Right renal pelvis (tissue), 4 donors: ENCODE data around the gene TBC1D22B. TPM values are rescaled to one million over a fixed set of nuclear protein-coding genes. Genes with fewer than 3 reads are reported as not detected.
A peak's percentile ranks its signal among the peaks of the same experiment; 100 is the strongest.

Experiments used
- DNase-seq, 4 donors: peaks; one replicate each; pipeline ENCODE4 v3.0.0-alpha.2; 2013; ENCODE audit warnings: low read depth in 4 of 4, low spot score in 3 of 4, missing footprints in 1 of 4
- polyA plus RNA-seq, 4 donors: library from polyadenylated mRNA; unstranded; fragments of 120-200 nt; gene quantifications; one replicate each; pipeline ENCODE4 v1.2.1, GENCODE V29; 2013; ENCODE audit not compliant: insufficient read length in 4 of 4

Gene TBC1D22B
- polyA plus RNA-seq, 4 donors: 13.9 to 15.2 (median 14.3) TPM

DNA sequence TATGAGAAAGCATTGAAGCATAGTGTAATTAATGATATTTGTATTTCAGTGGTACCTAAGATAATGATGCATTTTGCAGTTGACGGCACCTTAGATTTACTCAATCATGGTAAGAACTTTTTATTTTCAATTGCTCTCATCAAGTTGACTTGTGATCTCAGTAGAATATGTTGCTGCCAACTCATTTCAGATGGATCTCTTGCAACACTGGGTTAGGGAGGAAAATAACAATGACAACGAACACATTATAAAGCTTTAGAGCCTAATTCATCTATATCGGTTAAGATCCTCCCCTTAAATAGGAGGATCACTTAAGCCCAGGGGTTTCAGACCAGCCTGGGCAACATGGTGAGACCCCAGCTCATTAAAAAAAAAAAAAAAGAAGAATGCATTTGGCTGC is 18.0 kb upstream of the TBC1D22B start:
- DNase-seq: no peak

GRCh38 chr6:37239950-37240713 is 17.4 kb upstream of the TBC1D22B start:
- DNase-seq: peak; percentile 63 to 81 (median 72)

GRCh38 chr6:37241131-37241530 is 16.4 kb upstream of the TBC1D22B start:
- DNase-seq: no peak

GRCh38 chr6:37241775-37242428 is 15.7 kb upstream of the TBC1D22B start:
- no peak for DNase-seq

- DNase-seq: no peak
Observed at GRCh38 chr6:37242429-37243052, 15.0 kb upstream of the TBC1D22B start.

- DNase-seq: no peak
Observed at GRCh38 chr6:37243131-37243815, 14.3 kb upstream of the TBC1D22B start.

DNA sequence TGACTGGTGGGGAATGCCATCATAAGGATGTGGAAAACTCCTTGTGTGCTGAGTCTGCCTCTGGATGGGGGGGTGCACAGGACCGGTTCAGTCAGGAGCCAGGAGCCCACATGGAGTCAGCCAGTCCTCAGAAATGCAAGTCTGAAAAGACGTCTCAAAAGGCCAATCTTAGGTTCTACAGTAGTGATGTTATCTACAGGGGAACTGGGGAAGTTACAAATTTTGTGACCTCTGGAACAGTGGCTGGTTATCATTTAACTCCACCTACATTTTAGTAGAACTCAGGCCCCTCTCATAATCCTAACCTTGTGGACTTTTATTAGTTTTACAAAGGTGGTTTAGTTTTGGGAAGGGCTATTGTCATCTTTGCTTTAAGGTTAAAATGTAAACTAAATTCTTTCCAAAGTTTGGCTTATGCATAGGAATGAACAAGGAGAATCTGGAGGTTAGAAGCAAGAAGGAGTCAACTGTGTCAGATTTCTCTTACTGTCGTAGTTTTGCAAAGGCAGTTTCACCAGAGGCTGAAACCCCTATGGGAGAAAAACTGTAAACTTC is 13.7 kb upstream of the TBC1D22B start:
- no peak for DNase-seq

- DNase-seq: peak; percentile 85 to 91 (median 87)
Observed at GRCh38 chr6:37244430-37245310, 12.9 kb upstream of the TBC1D22B start.

GRCh38 chr6:37251211-37251780 is 6.3 kb upstream of the TBC1D22B start:
- no peak for DNase-seq

- no peak for DNase-seq
Observed at GRCh38 chr6:37253486-37254007, 4.0 kb upstream of the TBC1D22B start.

DNA sequence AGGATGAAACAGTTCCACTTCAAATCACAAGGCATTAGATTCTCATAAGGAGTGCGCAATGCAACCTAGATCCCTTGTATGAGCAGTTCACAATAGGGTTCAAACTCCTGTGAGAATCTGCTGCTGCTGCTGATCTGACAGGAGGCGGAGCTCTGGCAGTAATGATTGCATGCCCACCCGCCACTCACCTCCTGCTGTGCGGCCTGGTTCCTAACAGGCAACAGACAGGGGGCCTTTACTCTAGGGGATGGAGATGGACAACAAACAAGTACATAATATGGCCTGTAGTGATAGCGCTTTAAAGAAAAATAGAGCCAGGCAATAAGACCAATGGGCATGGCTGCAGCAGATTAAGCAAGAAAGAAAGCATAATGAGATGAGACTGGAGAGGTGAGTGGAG is 2.7 kb upstream of the TBC1D22B start:
- no peak for DNase-seq

DNA sequence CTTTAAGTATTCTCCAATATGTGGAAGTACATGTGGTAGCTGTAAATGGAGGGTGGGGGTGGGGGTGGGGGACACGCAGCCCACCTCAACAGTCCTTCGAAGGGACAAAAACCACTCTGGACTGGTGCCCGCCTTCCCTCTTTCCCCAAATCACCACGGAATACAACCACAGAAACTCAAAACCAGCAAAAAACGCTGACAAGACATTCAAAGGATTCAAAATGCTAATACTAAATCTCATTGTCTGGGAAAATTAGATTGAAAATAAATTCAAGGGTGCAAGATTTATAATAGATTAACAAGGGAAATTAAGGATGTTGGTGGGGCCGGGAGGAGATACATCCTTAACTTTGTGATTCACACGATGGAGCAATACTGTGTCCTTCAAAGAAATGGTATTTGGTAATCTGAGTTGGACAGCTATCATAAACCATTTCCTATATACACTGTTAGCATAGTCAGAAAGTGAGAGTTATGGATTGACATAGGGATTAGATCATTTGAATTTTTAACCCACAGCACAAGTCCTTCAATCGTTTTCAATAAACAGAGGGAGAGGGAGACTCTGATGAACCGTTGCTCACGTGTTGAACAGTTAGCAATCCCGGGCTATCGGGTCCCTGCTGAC is 766 bp upstream of the TBC1D22B start:
- no peak for DNase-seq

GRCh38 chr6:37257320-37257633 is 295 bp upstream of the TBC1D22B start:
- DNase-seq: no peak

- DNase-seq: no peak
Observed at GRCh38 chr6:37258405-37259105, 983 bp downstream of the TBC1D22B start.

GRCh38 chr6:37259191-37259590 is 1.6 kb downstream of the TBC1D22B start:
- DNase-seq: no peak

DNA sequence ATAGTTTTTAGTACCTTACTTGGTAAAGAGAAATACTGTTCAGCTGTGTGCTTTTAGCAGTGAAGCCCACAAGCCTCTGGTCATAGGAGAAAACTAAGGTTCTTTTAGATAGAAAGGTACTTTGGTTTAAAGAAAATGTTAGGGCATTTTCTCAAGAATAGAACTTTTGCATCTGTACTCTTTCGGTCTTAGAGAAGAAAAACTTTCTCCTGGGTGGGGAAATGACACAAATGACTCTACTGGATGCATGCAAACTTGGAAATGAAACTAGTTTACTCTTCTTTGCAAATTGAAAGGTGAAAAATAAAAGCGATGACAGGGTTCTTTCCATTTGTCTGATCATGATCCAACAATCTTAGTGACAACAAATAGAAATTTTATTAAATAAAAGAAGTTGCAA is 2.5 kb downstream of the TBC1D22B start:
- no peak for DNase-seq

- no peak for DNase-seq
Observed at GRCh38 chr6:37260444-37260843, 2.9 kb downstream of the TBC1D22B start.

DNA sequence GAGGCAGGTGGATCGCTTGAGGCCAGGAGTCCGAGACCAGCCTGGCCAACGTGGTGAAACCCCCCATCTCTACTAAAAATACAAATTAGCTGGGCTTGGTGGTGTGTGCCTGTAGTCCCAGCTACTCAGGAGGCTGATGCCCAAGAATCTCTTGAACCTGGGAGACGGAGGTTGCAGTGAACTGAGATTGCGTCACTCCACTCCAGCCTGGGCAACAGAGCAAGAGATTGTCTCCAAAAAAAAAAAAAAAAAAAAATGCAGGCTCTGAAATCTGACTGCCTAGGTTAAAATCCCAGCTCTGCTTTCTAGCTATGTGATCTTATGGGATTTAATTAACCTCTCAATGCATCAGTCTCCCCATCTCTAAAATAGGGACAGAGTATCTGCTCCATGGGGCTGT is 3.6 kb downstream of the TBC1D22B start:
- no peak for DNase-seq
